SK-N-MC (cell line): ENCODE data around the gene AMBRA1.

Experiments used
- EZH2 ChIP-seq: fragments of 200-600 bp; sonication (generic); IDR thresholded peaks from one replicate; pipeline ENCODE4 v1.6.1; 2017; ENCODE audit warnings: antibody characterized with exemption
- POLR2AphosphoS5 ChIP-seq: IDR thresholded peaks from 2 replicates; pipeline ENCODE4 v1.6.1; 2012; ENCODE audit warnings: mild to moderate bottlenecking, low read depth, low read length, borderline replicate concordance

DNA sequence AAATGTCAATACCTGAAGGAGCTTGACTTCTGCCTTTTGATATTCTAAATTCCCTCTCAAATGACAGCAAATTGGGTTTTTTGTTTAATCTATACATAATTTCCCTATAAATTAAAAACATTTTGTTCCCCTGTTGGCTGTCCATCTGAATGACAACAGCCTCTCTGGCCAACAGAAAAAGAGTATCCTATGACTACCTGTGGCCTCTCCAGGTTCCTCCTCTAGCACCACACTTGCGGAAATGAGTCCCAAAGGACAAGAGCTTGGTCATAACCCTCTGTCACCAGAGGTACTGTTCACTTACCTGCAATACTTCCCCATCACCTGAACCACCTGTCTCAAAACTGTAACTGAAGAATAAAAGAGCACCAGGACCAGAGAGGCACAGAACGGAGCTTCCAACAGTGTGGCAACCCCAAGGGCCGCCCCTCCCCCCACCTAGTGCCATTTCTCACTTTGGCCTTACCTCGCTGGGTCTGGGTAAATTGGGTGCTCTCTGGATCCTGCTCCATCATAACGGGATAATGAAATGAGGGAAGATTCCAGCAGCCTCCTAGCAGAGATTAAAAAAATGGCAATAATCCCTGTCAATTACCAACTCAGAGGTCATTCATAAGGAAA lies 81.5 kb downstream of the AMBRA1 start:
- TF ChIP-seq POLR2AphosphoS5 (no peak), EZH2 (no peak)
